Measurements from ENCODE around the gene FARS2.

Gene FARS2

GRCh38 chr6:5511954-5512353 is 250.6 kb downstream of the FARS2 start:
- TF ChIP-seq EZH2phosphoT487 (IDR thresholded peaks at IDR 0.05; ENCODE audit: low read depth), result no peak
- no peak overlapping the region for H3K27ac ChIP-seq (ENCODE audit: low read length)
- no peak overlapping the region for H3K4me2 ChIP-seq (ENCODE audit: low read length)
- H4K20me1 ChIP-seq (ENCODE audit: insufficient read depth, low read length), result no peaks in the 10 kb centered on the region
- no peak overlapping the region for H3K9ac ChIP-seq (ENCODE audit: low read length)
- no peaks in the 10 kb centered on the region for H3K27me3 ChIP-seq (ENCODE audit: low read depth, low read length)
- H2AFZ ChIP-seq (ENCODE audit: low read depth, low read length), result no peak overlapping the region
- peaks cover 5% of the 10 kb centered on the region; the same call in 1 of the 2 replicates for H3K9me3 ChIP-seq (ENCODE audit: insufficient read depth, low read length)
- H3K4me3 ChIP-seq (ENCODE audit: low read length), result no peak overlapping the region
- H3K36me3 ChIP-seq (replicated peaks; ENCODE audit: low read depth, low read length), result no peaks in the 10 kb centered on the region
- no peaks in the 10 kb centered on the region for H3K79me2 ChIP-seq (ENCODE audit: low read length)
- H3K4me1 ChIP-seq (ENCODE audit: low read length), result peaks cover 46% of the 10 kb centered on the region

GRCh38 chr6:5512422-5512821 is 251.1 kb downstream of the FARS2 start:
- no peak overlapping the region for H3K27ac ChIP-seq (ENCODE audit: low read length)
- no peak overlapping the region for H3K4me3 ChIP-seq (ENCODE audit: low read length)
- peaks cover under 1% of the 10 kb centered on the region; the same call in 1 of the 2 replicates for H3K9me3 ChIP-seq (ENCODE audit: insufficient read depth, low read length)
- H3K9ac ChIP-seq (ENCODE audit: low read length), result no peak overlapping the region
- no peak overlapping the region for H2AFZ ChIP-seq (ENCODE audit: low read depth, low read length)
- no peak overlapping the region for H3K4me2 ChIP-seq (ENCODE audit: low read length)
- H3K4me1 ChIP-seq (ENCODE audit: low read length), result peaks cover 46% of the 10 kb centered on the region
- no peaks in the 10 kb centered on the region for H3K79me2 ChIP-seq (ENCODE audit: low read length)
- H3K36me3 ChIP-seq (replicated peaks; ENCODE audit: low read depth, low read length), result no peaks in the 10 kb centered on the region
- TF ChIP-seq, protein P1, sequence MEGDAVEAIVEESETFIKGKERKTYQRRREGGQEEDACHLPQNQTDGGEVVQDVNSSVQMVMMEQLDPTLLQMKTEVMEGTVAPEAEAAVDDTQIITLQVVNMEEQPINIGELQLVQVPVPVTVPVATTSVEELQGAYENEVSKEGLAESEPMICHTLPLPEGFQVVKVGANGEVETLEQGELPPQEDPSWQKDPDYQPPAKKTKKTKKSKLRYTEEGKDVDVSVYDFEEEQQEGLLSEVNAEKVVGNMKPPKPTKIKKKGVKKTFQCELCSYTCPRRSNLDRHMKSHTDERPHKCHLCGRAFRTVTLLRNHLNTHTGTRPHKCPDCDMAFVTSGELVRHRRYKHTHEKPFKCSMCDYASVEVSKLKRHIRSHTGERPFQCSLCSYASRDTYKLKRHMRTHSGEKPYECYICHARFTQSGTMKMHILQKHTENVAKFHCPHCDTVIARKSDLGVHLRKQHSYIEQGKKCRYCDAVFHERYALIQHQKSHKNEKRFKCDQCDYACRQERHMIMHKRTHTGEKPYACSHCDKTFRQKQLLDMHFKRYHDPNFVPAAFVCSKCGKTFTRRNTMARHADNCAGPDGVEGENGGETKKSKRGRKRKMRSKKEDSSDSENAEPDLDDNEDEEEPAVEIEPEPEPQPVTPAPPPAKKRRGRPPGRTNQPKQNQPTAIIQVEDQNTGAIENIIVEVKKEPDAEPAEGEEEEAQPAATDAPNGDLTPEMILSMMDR (IDR thresholded peaks at IDR 0.05; ENCODE audit: low read depth, low read length), result no peak
- TF ChIP-seq EZH2phosphoT487 (IDR thresholded peaks at IDR 0.05; ENCODE audit: low read depth), result no peak
- H4K20me1 ChIP-seq (ENCODE audit: insufficient read depth, low read length), result no peaks in the 10 kb centered on the region
- H3K27me3 ChIP-seq (ENCODE audit: low read depth, low read length), result no peaks in the 10 kb centered on the region

DNA sequence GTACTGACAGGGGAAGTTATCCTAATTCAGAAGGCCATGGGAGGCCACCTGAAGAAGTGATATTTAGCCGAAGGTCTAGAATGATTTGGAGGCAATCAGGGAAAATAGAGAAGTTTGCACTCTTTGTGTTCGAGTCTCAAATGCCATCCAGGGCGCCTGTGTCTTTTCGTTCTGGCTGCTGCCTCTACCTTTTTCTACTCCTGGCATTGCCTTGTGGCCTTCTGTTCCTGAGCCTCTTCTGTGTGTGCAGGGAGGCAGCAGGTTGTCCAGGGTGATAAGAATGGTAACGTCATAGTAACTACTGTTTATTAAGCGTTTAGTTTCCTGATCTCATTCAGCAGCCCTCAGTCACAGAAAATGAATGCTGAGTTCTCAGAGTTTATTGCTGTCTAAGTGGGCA is 252.1 kb downstream of the FARS2 start:
- H3K4me3 ChIP-seq (ENCODE audit: low read length), result no peak overlapping the region
- H3K36me3 ChIP-seq (replicated peaks; ENCODE audit: low read depth, low read length), result no peaks in the 10 kb centered on the region
- H3K27me3 ChIP-seq (ENCODE audit: low read depth, low read length), result no peaks in the 10 kb centered on the region
- H3K4me1 ChIP-seq (ENCODE audit: low read length), result peaks cover 48% of the 10 kb centered on the region
- H2AFZ ChIP-seq (ENCODE audit: low read depth, low read length), result no peak overlapping the region
- no peaks in the 10 kb centered on the region for H3K9me3 ChIP-seq (ENCODE audit: insufficient read depth, low read length)
- TF ChIP-seq, protein P1 (IDR thresholded peaks at IDR 0.05; ENCODE audit: low read depth, low read length), result no peak
- TF ChIP-seq EZH2phosphoT487 (IDR thresholded peaks at IDR 0.05; ENCODE audit: low read depth), result no peak
- no peaks in the 10 kb centered on the region for H3K79me2 ChIP-seq (ENCODE audit: low read length)
- no peak overlapping the region for H3K27ac ChIP-seq (ENCODE audit: low read length)
- no peaks in the 10 kb centered on the region for H4K20me1 ChIP-seq (ENCODE audit: insufficient read depth, low read length)
- no peak overlapping the region for H3K4me2 ChIP-seq (ENCODE audit: low read length)
- no peak overlapping the region for H3K9ac ChIP-seq (ENCODE audit: low read length)

- Histone ChIP-seq H3K27ac (ENCODE audit: low read length) (peak overlapping the region; percentile 42), H3K4me1 (ENCODE audit: low read length) (peaks cover 57% of the 10 kb centered on the region), H3K36me3 (replicated peaks; ENCODE audit: low read depth, low read length) (no peaks in the 10 kb centered on the region), H4K20me1 (ENCODE audit: insufficient read depth, low read length) (no peaks in the 10 kb centered on the region), H3K4me2 (ENCODE audit: low read length) (peak overlapping the region; percentile 65), H3K9me3 (ENCODE audit: insufficient read depth, low read length) (no peaks in the 10 kb centered on the region), H3K4me3 (ENCODE audit: low read length) (peak overlapping the region; percentile 22; the same call in 1 of the 2 replicates), H2AFZ (ENCODE audit: low read depth, low read length) (no peak overlapping the region), H3K27me3 (ENCODE audit: low read depth, low read length) (no peaks in the 10 kb centered on the region), H3K9ac (ENCODE audit: low read length) (no peak overlapping the region), H3K79me2 (ENCODE audit: low read length) (no peaks in the 10 kb centered on the region)
- TF ChIP-seq, protein P1 (IDR thresholded peaks at IDR 0.05; ENCODE audit: low read depth, low read length), result no peak
- TF ChIP-seq EZH2phosphoT487 (IDR thresholded peaks at IDR 0.05; ENCODE audit: low read depth), result no peak
These were observed 253.0 kb downstream of the FARS2 start for GRCh38 chr6:5514353-5514752.

Data from OCI-LY3 (cell line).